PFSK-1 (cell line): ENCODE results near the gene PFKFB3.

Experiments used
- FOXP2 ChIP-seq: optimal IDR thresholded peaks from 2 replicates; pipeline ENCODE3; 2011; ENCODE audit warnings: borderline replicate concordance, control low read depth, inconsistent platforms; ENCODE audit not compliant: insufficient read depth; ENCODE audit errors: extremely low read length, extremely low read depth
- POLR2AphosphoS5 ChIP-seq: IDR thresholded peaks from 2 replicates; pipeline ENCODE4 v1.6.1; 2012; ENCODE audit warnings: low read depth, mild to moderate bottlenecking, control low read depth, low read length, moderate library complexity
- SIN3A ChIP-seq: IDR thresholded peaks from 2 replicates; pipeline ENCODE4 v1.6.1; 2012; ENCODE audit warnings: mild to moderate bottlenecking, low read length, moderate library complexity, borderline replicate concordance; ENCODE audit not compliant: insufficient read depth
- TAF1 ChIP-seq: IDR thresholded peaks from 2 replicates; pipeline ENCODE4 v1.6.1; 2012; ENCODE audit warnings: low read length, control low read depth, borderline replicate concordance; ENCODE audit not compliant: insufficient read depth
- TF ChIP-seq, protein P1 (sequence below), 2 experiments: IDR thresholded peaks; 2 replicates each; pipeline versions ENCODE4 v1.6.1 to v1.8.0; 2011 to 2012; ENCODE audit warnings: low read depth in 2 of 2, low read length in 2 of 2, control low read depth in 1 of 2, inconsistent platforms in 1 of 2, mild to moderate bottlenecking in 1 of 2, moderate library complexity in 1 of 2; ENCODE audit not compliant: insufficient read depth in 1 of 2

The PFKFB3 gene

DNA sequence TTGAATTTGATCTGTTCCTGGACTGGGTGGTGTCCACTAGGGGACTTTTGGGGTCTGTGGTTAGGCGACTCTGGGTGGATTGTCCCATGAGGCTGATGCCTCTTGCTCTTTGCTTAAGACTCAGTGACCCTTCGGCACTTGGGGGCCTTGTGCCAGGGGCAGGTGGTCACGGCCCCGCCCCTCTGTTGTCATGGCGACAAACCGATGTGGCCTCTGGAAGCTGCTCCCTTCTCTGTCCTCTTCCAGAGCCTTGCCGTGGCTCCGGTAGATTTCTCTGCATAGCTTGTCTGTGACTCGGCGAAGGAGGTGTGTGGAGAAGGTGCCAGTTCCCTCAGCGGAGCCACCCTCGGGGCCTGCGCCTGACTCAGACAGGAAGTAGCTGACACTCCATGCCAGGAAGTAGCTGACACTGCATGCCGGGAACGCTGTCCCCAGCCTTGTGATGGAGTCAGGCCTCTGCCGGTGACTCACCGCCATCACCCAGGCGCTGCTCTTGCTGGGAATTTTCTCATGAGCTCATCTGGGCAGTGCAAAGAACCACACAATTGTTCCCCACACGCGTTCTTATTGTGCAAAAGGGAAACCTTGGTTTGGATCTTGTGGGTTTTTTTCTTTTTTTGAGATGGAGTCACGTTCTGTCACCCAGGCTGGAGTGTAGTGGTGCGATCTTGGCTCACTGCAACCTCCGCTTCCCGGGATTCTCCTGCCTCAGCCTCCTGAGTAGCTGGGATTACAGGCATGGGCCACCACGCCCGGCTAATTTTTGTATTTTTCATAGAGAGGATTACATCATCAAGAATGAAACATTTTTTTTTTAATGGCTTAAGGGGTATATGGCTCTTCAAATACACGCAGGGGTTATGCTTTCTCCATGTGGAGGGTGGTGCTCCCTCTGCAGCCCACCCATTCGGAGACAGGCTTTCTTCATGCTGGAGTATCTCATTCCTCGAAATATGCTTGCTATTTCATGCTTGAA lies 72.6 kb downstream of the PFKFB3 start:
- TF ChIP-seq SIN3A (no peak), POLR2AphosphoS5 (0 out of 2 replicates have a peak, but pooled peaks have one; percentile 57), FOXP2 (peak; percentile 93), TAF1 (peak; percentile 71; the same call in 1 of the 2 replicates)
- TF ChIP-seq, protein P1, sequence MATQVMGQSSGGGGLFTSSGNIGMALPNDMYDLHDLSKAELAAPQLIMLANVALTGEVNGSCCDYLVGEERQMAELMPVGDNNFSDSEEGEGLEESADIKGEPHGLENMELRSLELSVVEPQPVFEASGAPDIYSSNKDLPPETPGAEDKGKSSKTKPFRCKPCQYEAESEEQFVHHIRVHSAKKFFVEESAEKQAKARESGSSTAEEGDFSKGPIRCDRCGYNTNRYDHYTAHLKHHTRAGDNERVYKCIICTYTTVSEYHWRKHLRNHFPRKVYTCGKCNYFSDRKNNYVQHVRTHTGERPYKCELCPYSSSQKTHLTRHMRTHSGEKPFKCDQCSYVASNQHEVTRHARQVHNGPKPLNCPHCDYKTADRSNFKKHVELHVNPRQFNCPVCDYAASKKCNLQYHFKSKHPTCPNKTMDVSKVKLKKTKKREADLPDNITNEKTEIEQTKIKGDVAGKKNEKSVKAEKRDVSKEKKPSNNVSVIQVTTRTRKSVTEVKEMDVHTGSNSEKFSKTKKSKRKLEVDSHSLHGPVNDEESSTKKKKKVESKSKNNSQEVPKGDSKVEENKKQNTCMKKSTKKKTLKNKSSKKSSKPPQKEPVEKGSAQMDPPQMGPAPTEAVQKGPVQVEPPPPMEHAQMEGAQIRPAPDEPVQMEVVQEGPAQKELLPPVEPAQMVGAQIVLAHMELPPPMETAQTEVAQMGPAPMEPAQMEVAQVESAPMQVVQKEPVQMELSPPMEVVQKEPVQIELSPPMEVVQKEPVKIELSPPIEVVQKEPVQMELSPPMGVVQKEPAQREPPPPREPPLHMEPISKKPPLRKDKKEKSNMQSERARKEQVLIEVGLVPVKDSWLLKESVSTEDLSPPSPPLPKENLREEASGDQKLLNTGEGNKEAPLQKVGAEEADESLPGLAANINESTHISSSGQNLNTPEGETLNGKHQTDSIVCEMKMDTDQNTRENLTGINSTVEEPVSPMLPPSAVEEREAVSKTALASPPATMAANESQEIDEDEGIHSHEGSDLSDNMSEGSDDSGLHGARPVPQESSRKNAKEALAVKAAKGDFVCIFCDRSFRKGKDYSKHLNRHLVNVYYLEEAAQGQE (IDR thresholded peaks at IDR 0.05; ENCODE audit: insufficient read depth in 1 of 2, low read depth in 2 of 2, low read length in 2 of 2) = no peak

DNA sequence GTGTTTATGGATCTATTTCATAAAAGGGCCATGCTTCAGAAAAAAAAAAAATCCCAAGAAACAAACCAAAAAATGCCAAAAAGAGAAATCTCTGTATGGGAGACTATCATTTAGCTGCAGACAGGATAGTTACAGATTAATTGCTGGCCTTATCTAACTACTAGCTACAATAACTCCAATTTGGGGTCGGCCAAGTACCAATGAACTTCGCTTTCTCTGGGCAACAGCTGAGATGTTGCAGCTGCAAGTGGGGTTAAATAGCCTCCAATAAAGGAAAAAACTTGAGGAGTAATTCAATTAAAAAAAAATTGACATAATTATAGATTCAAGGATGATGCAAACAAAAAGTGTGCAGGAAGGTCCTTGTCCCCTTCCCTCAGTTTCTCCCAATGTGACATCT lies 73.6 kb downstream of the PFKFB3 start:
- TF ChIP-seq TAF1 (no peak), FOXP2 (no peak)
- TF ChIP-seq, protein P1 (IDR thresholded peaks at IDR 0.05; ENCODE audit: insufficient read depth in 1 of 2, low read depth in 2 of 2, low read length in 2 of 2) = no peak

DNA sequence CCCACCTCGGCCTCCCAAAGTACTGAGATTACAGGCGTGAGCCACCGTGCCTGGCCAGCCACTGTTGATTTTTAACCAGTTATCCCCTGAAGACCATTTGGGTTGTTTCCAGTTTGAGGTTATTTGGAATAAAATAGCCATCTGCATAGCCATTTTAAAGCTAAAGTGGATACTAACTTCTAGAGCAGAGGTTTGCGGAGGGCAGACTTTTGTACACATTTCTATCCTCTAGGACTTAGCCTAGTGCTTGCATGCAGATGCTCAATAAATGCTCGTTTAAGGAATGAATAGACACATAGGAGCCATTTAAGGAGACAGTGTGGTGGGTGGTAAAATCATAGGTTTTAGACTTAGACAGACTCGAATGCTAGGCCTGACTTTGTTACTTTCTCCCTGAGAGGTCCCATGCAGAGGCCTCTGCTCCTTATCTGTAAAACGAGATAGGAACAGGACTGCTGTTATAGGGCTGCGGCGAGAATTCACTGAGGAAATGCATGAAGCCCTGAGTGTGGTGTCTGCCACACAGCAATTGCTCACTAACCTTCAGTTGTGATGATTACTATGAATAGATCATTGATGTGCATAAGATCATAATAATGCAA lies 75.9 kb downstream of the PFKFB3 start:
- TF ChIP-seq SIN3A (no peak), POLR2AphosphoS5 (no peak), TAF1 (no peak), FOXP2 (no peak)
- TF ChIP-seq, protein P1 (IDR thresholded peaks at IDR 0.05; ENCODE audit: insufficient read depth in 1 of 2, low read depth in 2 of 2, low read length in 2 of 2) = no peak

DNA sequence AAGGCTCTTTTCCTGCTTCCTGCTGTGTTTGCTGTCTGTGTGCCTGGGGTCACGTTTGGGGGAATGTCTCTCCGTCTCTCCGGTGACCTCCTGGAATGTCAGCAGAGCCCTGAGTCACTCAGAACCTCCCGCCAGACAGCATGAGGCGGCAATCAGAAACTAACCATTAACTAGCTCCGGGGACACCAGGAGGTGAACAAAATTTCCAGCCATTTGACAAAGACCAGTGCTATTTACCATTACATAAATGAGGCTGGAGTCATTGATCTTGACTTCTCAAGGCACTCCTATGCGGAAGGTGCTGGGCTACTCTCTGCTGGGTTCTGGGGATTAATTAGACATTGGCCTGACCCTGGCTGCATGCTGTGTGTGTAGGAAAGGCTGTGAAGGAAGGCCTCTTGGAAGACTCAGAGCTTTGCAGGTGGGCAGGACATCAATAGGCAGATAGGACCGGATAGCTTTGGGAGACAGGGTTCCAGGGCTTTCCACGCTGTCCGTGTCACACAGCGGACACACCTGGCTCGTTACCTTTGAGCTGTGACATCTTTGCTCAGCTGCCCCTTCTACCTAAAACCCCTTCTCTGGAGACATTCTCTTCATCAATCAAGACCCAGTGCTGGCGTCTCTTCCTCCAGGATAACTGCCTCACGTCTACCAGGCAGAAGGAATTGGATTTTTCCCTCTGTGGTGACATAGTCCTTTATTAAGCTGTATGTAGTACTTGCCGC lies 77.0 kb downstream of the PFKFB3 start:
- TF ChIP-seq FOXP2 (no peak), POLR2AphosphoS5 (no peak), SIN3A (no peak), TAF1 (no peak)
- TF ChIP-seq, protein P1 (IDR thresholded peaks at IDR 0.05; ENCODE audit: insufficient read depth in 1 of 2, low read depth in 2 of 2, low read length in 2 of 2) = no peak
